NCI-H2029 treated with DMSO at 0.1 percent for 48 hours (cell line): ENCODE measurements around the gene GRXCR2.
A peak's percentile ranks its signal among the peaks of the same experiment; 100 is the strongest.
"Not testable (repeated sequence)": the region's sequence is repeated elsewhere in the genome, so short reads cannot be mapped to it uniquely, and the experiment has no call there.

ENCODE experiments used
- DNase-seq: peaks from one replicate; lab custom pipeline; 2025; lab: John Stamatoyannopoulos, UW

GRXCR2 gene

GRCh38 chr5:145874765-145875164, 2.0 kb upstream of the GRXCR2 start:
- no peak for DNase-seq

GRCh38 chr5:145872486-145872885, 328 bp downstream of the GRXCR2 start:
- no peak for DNase-seq

- no peak for DNase-seq
Observed at GRCh38 chr5:145869753-145870152, 3.1 kb downstream of the GRXCR2 start.

DNA sequence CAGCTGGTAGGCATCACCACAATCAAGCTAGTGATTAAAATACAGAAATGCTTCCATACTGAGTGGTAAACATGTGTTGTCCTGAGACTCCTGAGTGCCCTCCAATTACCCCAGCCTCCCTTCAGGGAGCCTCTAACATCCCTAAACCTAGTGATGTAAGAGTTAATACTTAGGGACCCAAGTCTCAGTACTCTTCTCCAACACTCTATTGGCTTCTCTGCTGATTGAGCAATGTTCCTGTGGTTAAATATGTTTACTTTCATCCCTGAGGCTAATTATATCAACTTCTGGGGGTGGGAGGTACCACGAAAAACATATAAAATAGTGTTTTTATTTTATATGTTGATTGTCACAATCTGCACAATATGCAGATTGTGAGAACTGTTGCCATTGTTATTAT, 5.0 kb downstream of the GRXCR2 start:
- no peak for DNase-seq

GRCh38 chr5:145864432-145864831, 8.4 kb downstream of the GRXCR2 start:
- DNase-seq = not testable (repeated sequence)

- no peak for DNase-seq
Observed at GRCh38 chr5:145863003-145863402, 9.8 kb downstream of the GRXCR2 start.

GRCh38 chr5:145859897-145860296, 12.9 kb downstream of the GRXCR2 start:
- DNase-seq = no peak

- no peak for DNase-seq
Observed at GRCh38 chr5:145859453-145859852, 13.4 kb downstream of the GRXCR2 start.

GRCh38 chr5:145858959-145859358, 13.9 kb downstream of the GRXCR2 start:
- no peak for DNase-seq

DNA sequence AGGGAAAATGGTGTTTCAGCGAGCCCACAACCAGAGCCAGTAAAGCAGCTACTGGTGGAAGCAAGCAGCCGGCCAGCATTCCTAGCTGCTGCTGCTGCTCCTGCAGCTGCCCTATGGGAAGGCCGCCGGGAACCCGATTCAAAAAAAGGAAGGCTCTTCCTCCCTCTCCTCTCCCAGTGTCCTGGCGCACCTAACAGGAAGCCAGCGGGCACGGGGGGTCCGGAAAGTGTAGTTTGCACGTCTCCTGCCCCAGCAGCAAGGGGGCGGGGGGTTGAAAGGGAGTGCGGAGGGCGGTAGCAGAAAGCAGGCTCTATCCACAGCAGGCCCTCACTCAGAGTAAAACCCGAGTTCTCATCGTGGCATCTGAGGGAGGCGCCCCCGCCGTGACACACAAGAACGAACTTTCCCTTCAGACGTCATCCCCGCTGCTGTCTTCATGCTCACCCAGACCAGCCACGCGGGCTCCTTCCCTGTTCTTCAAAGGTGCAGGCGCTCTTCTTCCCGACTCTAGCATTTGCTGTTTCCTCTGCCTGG, 16.5 kb downstream of the GRXCR2 start:
- no peak for DNase-seq

- no peak for DNase-seq
Observed at GRCh38 chr5:145855763-145856267, 17.0 kb downstream of the GRXCR2 start.

DNA sequence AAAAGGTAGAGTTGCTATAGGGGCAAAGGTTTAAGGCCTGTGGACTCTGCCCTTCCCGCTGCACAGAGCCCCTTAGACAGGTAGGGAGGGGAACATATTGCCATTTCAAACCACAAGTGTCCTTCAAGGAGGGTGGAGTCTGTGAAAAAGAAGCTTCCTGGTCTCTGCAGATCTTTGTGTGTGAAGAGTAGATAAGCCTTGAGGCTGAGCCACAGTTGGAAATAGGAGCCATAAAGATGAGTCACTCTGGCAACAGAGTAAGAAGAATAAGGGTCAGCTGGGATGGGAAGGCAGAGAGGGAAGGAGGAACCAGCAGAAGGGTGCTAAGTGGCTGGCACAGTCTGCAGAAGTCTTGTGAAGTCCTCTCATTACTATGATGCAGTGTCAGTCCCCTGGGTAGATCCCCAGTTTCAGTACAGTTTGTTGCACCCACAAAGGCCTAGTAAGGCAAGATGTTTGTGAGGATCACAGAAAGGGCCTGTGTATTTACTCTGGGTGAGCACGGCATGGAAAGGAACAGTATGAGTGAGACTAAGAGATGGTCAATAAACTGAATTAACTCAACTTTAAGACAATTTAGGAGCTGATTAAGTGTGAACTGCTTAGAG, 18.1 kb downstream of the GRXCR2 start:
- peak; percentile 10 for DNase-seq

DNA sequence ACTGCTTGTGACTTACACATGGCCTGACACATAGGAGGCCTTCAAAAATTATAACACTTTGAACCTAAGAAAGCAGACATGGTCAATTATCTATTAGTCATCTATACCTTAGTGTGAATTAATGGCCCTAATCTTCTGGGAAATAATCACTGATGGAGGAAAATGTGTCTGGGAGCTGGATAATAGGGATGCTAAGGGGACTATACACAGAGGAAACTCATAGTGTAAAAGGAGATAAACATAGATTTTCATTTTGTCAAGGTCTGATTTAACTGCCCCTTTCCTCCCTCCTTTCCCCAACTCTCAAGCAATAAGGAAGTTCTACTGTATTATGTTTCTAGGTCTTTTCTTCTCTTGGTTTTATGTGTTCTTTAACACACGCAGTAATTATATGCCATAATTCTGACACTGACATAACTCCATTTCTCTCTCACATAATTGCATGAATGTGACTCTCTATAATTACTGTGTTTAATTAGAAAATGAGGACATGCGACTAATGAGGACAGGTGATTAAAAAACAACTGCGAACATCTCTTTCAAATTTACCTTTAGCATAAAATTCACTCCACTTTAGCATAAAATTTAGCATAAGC, 18.9 kb downstream of the GRXCR2 start:
- no peak for DNase-seq

DNA sequence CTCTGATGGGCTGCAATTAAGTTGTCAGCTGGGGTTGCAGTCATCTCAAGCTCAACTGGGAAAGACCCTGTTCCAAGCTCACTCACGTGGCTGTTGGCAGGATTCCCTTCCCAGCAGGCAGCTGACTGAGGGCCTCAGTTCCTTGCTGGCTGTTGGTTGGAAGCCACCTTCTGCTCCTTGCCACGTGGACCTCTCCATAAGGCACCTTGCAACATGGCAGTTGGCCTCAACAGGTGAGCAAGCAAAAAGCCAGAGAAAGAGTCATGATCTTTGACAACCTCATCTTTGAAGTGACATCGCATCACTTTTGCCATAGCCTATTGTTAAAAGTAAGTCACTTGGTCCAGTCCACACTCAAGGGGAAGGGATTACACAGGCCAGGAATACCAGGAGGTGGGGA, 19.8 kb downstream of the GRXCR2 start:
- DNase-seq = no peak

- DNase-seq = peak; percentile 14
Observed at GRCh38 chr5:145848854-145849253, 24.0 kb downstream of the GRXCR2 start.

DNA sequence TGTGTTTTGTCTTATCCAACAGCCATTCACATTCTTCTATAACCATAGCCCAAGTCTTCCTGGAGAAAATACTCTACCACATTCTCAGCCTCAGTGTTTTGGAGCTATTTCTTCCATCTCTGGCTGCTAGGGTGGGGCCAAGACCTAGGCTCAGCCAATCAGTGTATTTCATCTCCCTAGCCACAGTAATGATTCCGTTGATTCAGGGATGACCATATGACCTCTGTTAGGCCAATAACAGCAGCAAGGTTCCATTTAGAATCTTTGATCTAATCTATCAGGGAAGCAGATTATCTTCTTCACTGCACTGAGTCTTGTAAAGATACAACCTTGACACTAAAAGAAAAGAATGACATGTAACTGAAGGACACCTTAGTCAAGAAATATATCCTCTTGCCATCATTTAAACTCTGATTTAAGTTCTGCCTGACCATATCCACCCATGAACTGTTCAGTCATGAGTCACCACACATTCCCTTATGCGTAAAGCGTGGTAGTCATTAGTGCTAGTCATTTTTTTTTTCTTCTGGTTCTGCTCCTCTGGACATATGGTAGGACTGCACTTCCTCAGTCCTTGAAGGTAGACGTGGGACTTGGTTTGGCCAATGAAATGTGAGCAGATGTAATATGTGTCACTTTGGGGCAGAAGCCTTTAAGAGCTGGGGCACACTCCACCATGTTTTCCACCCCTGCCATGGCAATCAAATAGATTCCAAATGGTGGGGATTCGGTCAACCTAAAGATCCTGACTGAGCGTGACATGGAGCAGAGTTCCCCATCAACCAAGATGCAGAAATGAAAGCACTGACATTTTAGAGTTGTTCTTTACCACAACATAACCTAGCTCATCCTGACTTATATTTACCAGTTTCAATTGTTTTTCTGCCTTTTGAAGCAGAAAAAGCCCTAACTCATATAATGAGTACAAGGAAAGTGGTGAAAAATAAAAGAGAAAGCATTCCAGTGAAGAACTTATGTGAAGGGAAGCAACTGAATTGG, 25.0 kb downstream of the GRXCR2 start:
- DNase-seq = no peak

DNA sequence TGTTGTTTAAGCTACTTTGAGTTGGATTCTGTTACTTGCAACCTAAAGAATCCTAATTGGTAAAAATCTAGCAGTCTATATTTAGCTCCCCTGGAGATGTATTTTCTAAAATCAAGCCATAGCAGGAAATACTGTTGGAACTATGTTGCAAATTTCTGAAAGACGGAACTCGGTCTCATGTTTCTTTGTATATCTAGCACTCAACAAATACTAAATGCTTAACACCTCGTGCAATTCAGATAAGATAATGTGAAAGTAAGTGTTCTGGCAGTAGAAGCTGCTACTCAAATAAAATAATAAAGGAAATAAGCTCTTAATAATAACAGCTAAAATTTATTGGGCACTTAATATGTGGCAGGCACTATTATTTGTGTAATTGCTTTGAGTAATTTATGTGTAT, 26.7 kb downstream of the GRXCR2 start:
- no peak for DNase-seq

- no peak for DNase-seq
Observed at GRCh38 chr5:145841299-145841698, 31.5 kb downstream of the GRXCR2 start.

GRCh38 chr5:145840458-145841132, 32.2 kb downstream of the GRXCR2 start:
- no peak for DNase-seq

DNA sequence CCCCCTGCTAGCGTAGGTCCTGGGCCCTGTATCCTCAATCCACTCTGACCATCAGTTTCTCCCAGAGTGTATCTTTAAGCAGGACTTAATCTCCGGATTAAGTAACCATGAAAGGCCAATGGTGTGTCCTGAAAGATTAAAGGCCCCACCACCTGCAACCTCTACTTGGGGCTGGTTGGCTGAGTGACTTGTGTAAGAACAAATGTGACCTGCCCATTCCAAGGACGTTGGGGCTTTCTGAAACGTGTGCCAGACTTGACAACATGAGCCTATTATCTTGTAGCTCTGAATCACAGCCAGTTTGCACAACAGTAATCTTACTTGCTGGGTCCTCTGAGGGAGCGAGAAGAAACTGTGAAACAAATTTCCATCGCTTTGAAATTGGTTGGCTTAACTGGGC, 34.5 kb downstream of the GRXCR2 start:
- no peak for DNase-seq

GRCh38 chr5:145836241-145836640, 36.6 kb downstream of the GRXCR2 start:
- DNase-seq = not testable (repeated sequence)

- DNase-seq = no peak
Observed at GRCh38 chr5:145835848-145836239, 37.0 kb downstream of the GRXCR2 start.
